Measurements from ENCODE around the gene LHX2.

DNA sequence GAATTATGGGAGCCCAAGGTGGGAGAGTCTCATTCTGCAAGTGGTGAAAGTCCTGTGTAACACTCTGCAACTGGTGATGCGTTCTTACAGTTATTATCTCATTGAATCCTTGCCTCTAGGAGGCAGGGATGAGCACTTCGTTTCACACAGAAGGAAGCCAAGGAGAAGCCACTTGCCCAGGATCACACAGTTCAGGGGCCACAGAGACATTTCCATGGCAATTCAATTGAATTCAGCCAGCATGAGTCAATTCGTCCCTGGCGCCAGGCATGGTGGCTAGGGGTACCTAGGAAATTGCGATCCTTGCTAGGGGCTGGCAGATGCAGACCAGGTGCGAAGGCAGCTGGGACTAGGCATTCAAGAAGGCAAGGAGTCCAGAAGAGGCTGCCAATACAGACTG, 26.2 kb downstream of the LHX2 start:
- TF ChIP-seq EZH2 (IDR thresholded peaks at IDR 0.05; ENCODE audit: insufficient read depth, poor library complexity, severe bottlenecking) (no peak), EZH2phosphoT487 (IDR thresholded peaks at IDR 0.05; ENCODE audit: insufficient read depth, low read depth) (no peak)

Measured in GM23248 (cell line).